Large intestine (tissue), 3 donors: ENCODE measurements around the gene PLCB1. TPM values are rescaled to one million over a fixed set of nuclear protein-coding genes. Genes with fewer than 3 reads are reported as not detected.

ENCODE experiments used
- DNase-seq, 2 donors: peaks; one replicate each; pipeline versions ENCODE4 v3.0.0 to v3.0.0-alpha.2; 2013
- H3K27ac ChIP-seq: one replicate; pipeline ENCODE4 v1.5.1; 2013; ENCODE audit warnings: low read length
- H3K27me3 ChIP-seq: 2 replicates; pipeline ENCODE4 v1.6.1; 2013; ENCODE audit warnings: low read length; ENCODE audit not compliant: control insufficient read depth, insufficient read depth
- H3K36me3 ChIP-seq: 2 replicates; pipeline ENCODE4 v1.6.1; 2013; ENCODE audit warnings: low read length; ENCODE audit not compliant: control insufficient read depth, insufficient read depth
- H3K4me1 ChIP-seq: one replicate; pipeline ENCODE4 v1.6.1; 2013; ENCODE audit warnings: low read length; ENCODE audit not compliant: control insufficient read depth, insufficient read depth
- H3K4me3 ChIP-seq: one replicate; pipeline ENCODE4 v1.5.1; 2013; ENCODE audit warnings: low read length
- H3K9me3 ChIP-seq: one replicate; pipeline ENCODE4 v1.6.1; 2013; ENCODE audit warnings: mild to moderate bottlenecking, low read depth, low read length, moderate library complexity; ENCODE audit not compliant: control insufficient read depth
- WGBS: methylation state at CpG from one replicate; pipeline ENCODE4 v1.1.5; 2013; ENCODE audit warnings: low lambda C conversion rate; ENCODE audit not compliant: insufficient coverage; 5-methylcytosine and 5-hydroxymethylcytosine counted together
- polyA plus RNA-seq: library from polyadenylated mRNA; unstranded; fragments of 120-200 nt; gene quantifications from one replicate; pipeline ENCODE4 v1.2.1, GENCODE V29; 2013

Gene PLCB1
- polyA plus RNA-seq, 1 donor, result 7.4 TPM

DNA sequence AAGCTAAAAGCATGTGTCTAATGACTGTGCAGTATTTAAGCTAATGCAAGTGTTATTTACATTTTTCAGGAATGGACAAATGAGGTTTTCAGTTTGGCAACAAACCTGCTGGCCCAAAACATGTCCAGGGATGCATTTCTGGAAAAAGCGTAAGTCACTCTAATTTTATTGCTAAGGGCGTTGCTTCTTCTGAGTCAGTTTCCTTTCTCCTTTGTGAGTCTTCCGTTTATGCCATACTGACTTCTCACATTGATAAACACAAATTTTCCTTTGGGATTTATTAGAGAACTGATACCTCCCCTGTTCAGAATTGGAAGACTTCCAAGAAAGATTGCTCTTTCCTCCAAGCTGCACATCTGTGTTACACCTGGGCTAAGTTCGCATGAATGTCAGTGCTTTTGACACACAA is 514.0 kb downstream of the PLCB1 start:
- no peak for DNase-seq
- WGBS, result no CpG with 5 or more reads among the region's 4 CpGs
- H3K4me1 ChIP-seq, result no peaks in the 10 kb centered on the region
- no peak overlapping the region for H3K4me3 ChIP-seq
- H3K36me3 ChIP-seq, result no peaks in the 10 kb centered on the region
- H3K9me3 ChIP-seq, result no peaks in the 10 kb centered on the region
- H3K27ac ChIP-seq, result no peak overlapping the region
- no peaks in the 10 kb centered on the region for H3K27me3 ChIP-seq

DNA sequence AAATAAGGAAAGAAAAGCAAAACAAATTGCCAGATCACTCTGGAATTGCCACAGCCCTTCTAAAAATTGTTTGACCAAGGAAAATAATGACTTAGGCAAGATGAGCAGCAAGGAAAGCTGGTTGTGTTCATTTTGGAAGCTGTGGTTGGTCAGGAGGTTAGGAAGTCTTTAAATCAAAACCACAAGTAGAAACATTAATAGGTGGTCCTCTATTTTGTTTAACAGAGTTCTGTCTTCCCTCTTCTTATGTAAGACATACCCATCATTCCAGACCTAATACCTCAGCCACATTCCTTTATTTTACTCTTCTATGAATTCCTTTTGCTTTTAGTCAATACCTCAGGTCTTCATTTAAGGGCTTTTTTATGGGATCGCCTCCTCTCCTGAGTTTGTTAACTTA is 514.6 kb downstream of the PLCB1 start:
- Histone ChIP-seq H3K9me3 (no peaks in the 10 kb centered on the region), H3K4me3 (no peak overlapping the region), H3K36me3 (no peaks in the 10 kb centered on the region), H3K27me3 (no peaks in the 10 kb centered on the region), H3K27ac (no peak overlapping the region), H3K4me1 (no peaks in the 10 kb centered on the region)
- DNase-seq, result no peak
- WGBS, result 86% methylated on average over 1 of the region's 1 CpG

DNA sequence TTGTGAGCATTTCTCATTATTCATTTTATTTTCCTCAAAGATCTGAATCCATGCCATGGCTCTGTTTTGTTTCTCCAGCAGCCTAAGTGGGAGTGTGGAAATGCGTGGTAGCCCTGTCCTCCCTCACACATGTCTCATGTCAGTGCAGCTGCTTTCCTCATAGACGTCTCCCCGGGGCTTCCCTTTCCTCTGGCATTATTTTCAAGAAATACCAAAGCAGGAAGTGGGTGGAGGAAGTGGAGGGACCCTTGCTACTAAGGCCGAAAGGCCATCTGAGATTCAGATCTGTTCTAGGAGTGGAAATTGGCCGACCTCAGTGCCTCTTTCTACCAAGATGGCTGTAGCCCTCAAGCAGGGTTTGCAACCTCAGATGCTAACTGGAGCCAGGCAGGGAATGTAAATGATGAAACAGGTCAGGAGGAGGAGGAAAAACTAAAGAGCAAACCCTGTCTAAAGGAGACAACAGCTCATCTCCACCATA is 515.9 kb downstream of the PLCB1 start:
- no peak for DNase-seq
- no peak overlapping the region for H3K4me3 ChIP-seq
- no peak overlapping the region for H3K27ac ChIP-seq
- no peaks in the 10 kb centered on the region for H3K27me3 ChIP-seq
- no CpG with 5 or more reads among the region's 5 CpGs for WGBS
- no peaks in the 10 kb centered on the region for H3K36me3 ChIP-seq
- H3K4me1 ChIP-seq, result no peaks in the 10 kb centered on the region
- H3K9me3 ChIP-seq, result no peaks in the 10 kb centered on the region

DNA sequence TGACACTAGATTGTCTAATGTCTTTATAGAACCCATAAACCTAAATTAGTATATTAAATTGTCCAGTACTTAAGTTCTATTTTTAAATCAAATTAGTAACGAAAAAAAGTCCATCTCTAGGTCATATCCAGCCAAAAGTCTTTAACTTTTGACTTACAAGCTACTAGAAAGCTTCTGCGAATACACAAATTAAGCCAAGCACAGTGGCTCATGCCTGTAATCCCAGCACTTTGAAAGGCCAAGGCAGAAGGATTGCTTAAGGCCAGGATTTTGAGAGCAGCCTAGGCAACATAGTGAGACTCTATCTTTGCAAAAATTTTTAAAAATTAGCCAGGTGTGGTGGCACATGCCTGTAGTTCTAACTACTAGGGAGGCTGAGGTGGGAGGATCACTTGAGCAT is 516.4 kb downstream of the PLCB1 start:
- no peaks in the 10 kb centered on the region for H3K4me1 ChIP-seq
- H3K27ac ChIP-seq, result no peak overlapping the region
- H3K4me3 ChIP-seq, result no peak overlapping the region
- no peaks in the 10 kb centered on the region for H3K36me3 ChIP-seq
- H3K9me3 ChIP-seq, result no peaks in the 10 kb centered on the region
- no CpG with 5 or more reads among the region's 2 CpGs for WGBS
- DNase-seq, result no peak
- H3K27me3 ChIP-seq, result no peaks in the 10 kb centered on the region

DNA sequence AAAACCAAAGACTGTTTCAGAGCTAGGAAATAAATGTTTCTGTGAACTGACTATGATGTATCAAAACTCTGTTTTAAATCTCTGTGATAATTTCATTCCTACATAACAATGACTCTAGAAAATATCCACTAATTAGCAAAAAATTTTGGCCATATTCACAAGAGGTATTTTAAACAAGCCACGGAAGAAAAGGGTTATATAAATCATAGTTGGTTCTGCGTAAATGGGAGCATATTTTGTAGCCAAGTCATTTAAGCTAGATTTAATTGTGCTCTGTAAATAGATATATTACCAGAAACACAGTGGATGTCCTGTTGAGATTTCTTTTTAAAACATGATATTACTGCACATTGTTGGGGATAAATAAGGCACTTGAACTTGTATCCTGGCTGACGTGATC is 520.3 kb downstream of the PLCB1 start:
- Histone ChIP-seq H3K27me3 (no peaks in the 10 kb centered on the region), H3K9me3 (no peaks in the 10 kb centered on the region), H3K4me1 (no peaks in the 10 kb centered on the region), H3K36me3 (no peaks in the 10 kb centered on the region), H3K4me3 (no peak overlapping the region), H3K27ac (no peak overlapping the region)
- no CpG with 5 or more reads among the region's 3 CpGs for WGBS
- no peak for DNase-seq

DNA sequence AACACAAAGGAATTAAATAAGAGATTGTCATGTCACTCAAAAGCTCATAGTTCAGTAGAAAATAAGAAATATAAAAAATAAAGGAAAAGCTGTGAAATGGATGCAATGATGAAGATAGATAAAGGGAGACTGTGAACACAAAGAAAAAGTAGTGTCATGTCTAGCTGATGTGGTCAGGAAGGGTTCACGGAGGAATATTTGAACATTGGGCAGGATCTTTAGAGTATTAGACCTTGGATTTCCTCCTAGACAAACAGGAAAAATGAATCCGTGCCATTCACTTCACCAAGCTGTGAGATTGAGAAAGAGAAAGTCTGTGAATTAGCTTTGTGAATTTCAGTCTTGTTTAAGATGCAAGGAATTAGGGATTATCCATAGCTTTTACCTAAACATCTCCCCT is 522.4 kb downstream of the PLCB1 start:
- no CpG with 5 or more reads among the region's 2 CpGs for WGBS

DNA sequence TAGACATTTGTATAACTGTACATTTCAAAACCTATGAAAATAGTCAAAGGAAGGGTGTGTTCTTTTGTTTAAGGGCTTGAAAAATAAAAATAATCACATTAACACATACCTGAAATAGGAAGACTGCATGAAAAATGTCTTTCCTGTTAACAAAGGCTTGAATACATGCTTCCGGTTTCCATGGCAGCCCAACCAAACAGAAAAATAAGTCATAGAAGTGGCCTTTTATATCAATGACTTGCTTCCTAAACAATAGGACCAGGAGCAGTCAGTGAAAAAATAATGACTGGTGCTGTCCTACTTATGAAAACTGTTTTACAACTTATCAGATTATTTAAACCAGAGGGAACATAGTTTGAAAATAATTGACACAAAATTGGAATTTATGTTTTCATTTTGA is 524.3 kb downstream of the PLCB1 start:
- H3K27ac ChIP-seq, result no peak overlapping the region
- DNase-seq, result no peak
- no peaks in the 10 kb centered on the region for H3K27me3 ChIP-seq
- no peaks in the 10 kb centered on the region for H3K36me3 ChIP-seq
- no peaks in the 10 kb centered on the region for H3K4me1 ChIP-seq
- WGBS, result 100% methylated on average over 1 of the region's 1 CpG
- H3K9me3 ChIP-seq, result no peaks in the 10 kb centered on the region
- no peak overlapping the region for H3K4me3 ChIP-seq

More for the DNA sequence above, 522.4 kb downstream of the PLCB1 start:
- no peak overlapping the region for H3K4me3 ChIP-seq
- H3K36me3 ChIP-seq, result no peaks in the 10 kb centered on the region
- DNase-seq, result no peak
- no peak overlapping the region for H3K27ac ChIP-seq
- no peaks in the 10 kb centered on the region for H3K9me3 ChIP-seq
- H3K27me3 ChIP-seq, result no peaks in the 10 kb centered on the region
- H3K4me1 ChIP-seq, result no peaks in the 10 kb centered on the region

DNA sequence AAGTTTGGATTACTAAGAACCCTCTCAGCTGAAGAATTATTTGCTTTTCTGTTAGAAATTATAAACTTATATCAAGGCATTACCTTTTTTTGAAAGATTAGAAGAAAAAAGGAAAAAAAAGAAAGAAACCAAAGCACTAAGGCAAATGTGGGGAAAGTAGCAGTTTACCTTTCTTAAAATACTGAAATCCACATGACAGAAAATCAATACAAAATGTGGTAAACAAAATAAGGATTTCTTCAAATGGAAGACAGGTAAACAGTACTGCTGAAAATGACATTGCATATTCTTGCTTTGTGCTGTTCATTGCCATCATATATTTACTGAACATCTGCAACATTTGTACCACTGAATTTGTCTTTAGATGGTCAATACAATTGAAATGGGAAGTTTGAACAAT is 525.6 kb downstream of the PLCB1 start:
- no peaks in the 10 kb centered on the region for H3K4me1 ChIP-seq
- no peak overlapping the region for H3K4me3 ChIP-seq
- H3K27me3 ChIP-seq, result no peaks in the 10 kb centered on the region
- H3K27ac ChIP-seq, result no peak overlapping the region
- no peaks in the 10 kb centered on the region for H3K36me3 ChIP-seq
- no peaks in the 10 kb centered on the region for H3K9me3 ChIP-seq
- DNase-seq, result no peak

DNA sequence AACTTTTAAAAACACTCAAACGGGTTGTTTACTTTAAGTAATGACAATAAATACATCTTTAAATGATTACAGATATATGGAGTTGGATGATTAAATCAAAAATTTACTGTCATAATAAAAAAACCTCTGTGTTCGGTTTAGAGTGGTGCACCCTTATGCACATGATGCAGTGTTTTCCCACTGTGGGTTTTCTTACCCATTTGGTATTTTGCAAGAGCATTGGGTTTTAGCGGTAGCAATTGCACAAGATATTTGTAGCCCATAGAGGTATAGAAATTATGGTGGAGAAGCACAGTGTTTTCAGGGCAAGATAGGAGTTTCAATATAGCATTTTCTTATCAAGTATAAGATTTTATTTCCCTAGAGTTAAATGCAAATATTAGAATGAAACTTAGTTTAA is 526.0 kb downstream of the PLCB1 start:
- WGBS, result 71% methylated on average over 1 of the region's 3 CpGs
- no peaks in the 10 kb centered on the region for H3K36me3 ChIP-seq
- H3K27ac ChIP-seq, result no peak overlapping the region
- no peak overlapping the region for H3K4me3 ChIP-seq
- no peaks in the 10 kb centered on the region for H3K9me3 ChIP-seq
- no peaks in the 10 kb centered on the region for H3K4me1 ChIP-seq
- DNase-seq, result no peak
- no peaks in the 10 kb centered on the region for H3K27me3 ChIP-seq

DNA sequence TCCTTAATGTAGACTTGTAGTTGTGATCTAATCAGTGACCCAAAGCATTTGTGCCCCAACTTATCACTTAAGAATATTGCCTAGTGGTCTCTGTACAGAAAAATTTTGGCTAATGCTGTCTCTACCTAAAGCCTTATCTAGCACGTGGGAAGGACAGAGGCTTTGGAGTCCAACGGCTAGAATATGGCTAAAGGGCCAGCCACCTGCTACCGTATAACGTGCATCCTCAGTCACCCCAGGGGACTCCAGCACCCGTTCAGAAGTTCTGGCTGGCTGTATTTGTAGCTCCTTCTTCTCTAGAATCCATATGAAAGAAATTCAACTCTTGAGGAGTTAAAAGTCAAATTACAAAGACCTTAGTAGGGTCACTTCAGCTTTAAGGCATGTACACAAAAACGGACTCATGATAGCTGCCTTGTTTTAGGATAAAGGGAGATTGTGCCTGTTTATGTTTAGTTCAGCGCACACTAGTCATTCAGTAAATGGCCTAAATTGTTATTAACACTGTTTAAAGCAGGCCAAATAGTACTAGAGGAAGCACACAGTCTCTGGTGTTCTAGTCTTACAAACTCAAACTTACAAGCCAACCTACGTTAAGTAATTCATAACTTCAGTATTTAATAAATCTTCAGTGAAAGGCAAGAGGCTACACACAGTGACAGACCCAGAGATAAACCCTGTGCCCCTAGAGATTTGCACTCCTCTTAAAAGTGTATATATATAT is 529.3 kb downstream of the PLCB1 start:
- WGBS, result 83% methylated on average over 1 of the region's 8 CpGs

DNA sequence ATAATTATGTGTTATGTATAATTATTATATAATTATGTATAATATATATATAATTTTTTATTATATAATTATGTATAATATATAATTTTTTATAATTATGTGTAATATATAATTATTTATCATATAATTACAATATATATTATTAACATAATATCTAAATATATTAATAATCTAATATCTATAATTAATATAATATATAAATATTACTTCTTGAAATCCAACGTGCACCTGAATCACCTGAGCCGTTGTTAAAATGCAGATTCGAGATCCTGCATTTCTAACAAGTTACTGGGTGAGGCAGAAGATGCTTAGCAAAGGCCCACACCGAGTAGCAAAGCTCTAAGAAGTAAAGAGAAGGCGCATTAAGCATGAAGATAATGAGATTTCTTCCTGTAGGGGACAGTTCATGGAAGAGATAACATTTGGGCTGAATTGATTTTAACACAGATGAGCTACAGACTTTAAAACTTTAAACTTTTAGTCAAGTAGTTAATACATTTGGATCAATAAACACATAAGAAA is 530.4 kb downstream of the PLCB1 start:
- no peaks in the 10 kb centered on the region for H3K27me3 ChIP-seq
- H3K4me3 ChIP-seq, result no peak overlapping the region
- no peaks in the 10 kb centered on the region for H3K36me3 ChIP-seq
- no peak overlapping the region for H3K27ac ChIP-seq
- no peaks in the 10 kb centered on the region for H3K9me3 ChIP-seq
- DNase-seq, result no peak
- no peaks in the 10 kb centered on the region for H3K4me1 ChIP-seq
- WGBS, result 90% methylated on average over 2 of the region's 5 CpGs

More for the DNA sequence above, 529.3 kb downstream of the PLCB1 start:
- Histone ChIP-seq H3K9me3 (no peaks in the 10 kb centered on the region), H3K36me3 (no peaks in the 10 kb centered on the region), H3K27me3 (no peaks in the 10 kb centered on the region), H3K4me1 (no peaks in the 10 kb centered on the region), H3K4me3 (no peak overlapping the region), H3K27ac (no peak overlapping the region)
- DNase-seq, result no peak
